H1 (cell line): Measurements from ENCODE around the gene OXSR1. TPM values are rescaled to one million over a fixed set of nuclear protein-coding genes. Genes with fewer than 3 reads are reported as not detected.

Experiments
- CTCF ChIA-PET: fragments of 300-600 bp; sonication (Branson Sonifier 250); formaldehyde crosslinking; loops from one replicate; lab custom pipeline; 2021; ENCODE audit not compliant: partially characterized antibody; lab: Charles Lee
- POLR2A ChIA-PET: fragments of 300-600 bp; sonication (Branson Sonifier 250); formaldehyde crosslinking; loops from one replicate; lab custom pipeline; 2021; ENCODE audit warnings: inconsistent platforms; ENCODE audit not compliant: partially characterized antibody; lab: Charles Lee
- DNase-seq, 2 experiments: peaks; one replicate each; pipeline versions ENCODE4 v3.0.0 to v3.0.0-alpha.2; 2010 to 2022; ENCODE audit warnings: low spot score in 2 of 2, low read depth in 1 of 2, mixed read lengths in 1 of 2
- FAIRE-seq: peaks from 2 replicates; lab custom pipeline; 2011; peaks lifted over from hg19 to GRCh38; lab: Jason Lieb, UNC
- H2AFZ ChIP-seq: 2 replicates; pipeline ENCODE4 v1.8.1; 2012; ENCODE audit warnings: low read length, inconsistent platforms
- H2AK5ac ChIP-seq: 2 replicates; pipeline ENCODE4 v1.6.1; 2013; ENCODE audit warnings: low read depth, low read length
- H2BK120ac ChIP-seq: replicated peaks from 2 replicates; pipeline ENCODE3; 2013; ENCODE audit warnings: low read depth, low read length, inconsistent platforms
- H2BK12ac ChIP-seq: 2 replicates; pipeline ENCODE4 v1.6.1; 2013; ENCODE audit warnings: low read depth, low read length
- H2BK15ac ChIP-seq: 2 replicates; pipeline ENCODE4 v1.6.1; 2013; ENCODE audit warnings: low read length
- H2BK20ac ChIP-seq: 2 replicates; pipeline ENCODE4 v1.6.1; 2013; ENCODE audit warnings: low read length
- H2BK5ac ChIP-seq: 2 replicates; pipeline ENCODE4 v1.6.1; 2013; ENCODE audit warnings: low read depth, low read length
- H3K14ac ChIP-seq: 2 replicates; pipeline ENCODE4 v1.6.1; 2013; ENCODE audit warnings: inconsistent platforms; ENCODE audit not compliant: insufficient read length
- H3K18ac ChIP-seq: 2 replicates; pipeline ENCODE4 v1.6.1; 2013; ENCODE audit warnings: low read length; ENCODE audit errors: extremely low read depth
- H3K23ac ChIP-seq: 2 replicates; pipeline ENCODE4 v1.6.1; 2013; ENCODE audit warnings: inconsistent platforms; ENCODE audit not compliant: insufficient read length
- H3K23me2 ChIP-seq: 2 replicates; pipeline ENCODE4 v1.6.1; 2013; ENCODE audit warnings: low read depth, low read length
- H3K27ac ChIP-seq: 2 replicates; pipeline ENCODE4 v1.6.1; 2011; ENCODE audit warnings: low read depth, low read length, inconsistent platforms
- H3K27me3 ChIP-seq, 4 experiments: replicated peaks in 1 of 4; 1 replicate in 1 of 4; 2 replicates in 3 of 4; pipeline versions ENCODE4 v1.6.1 to v1.8.1; 2011 to 2013; ENCODE audit warnings: low read length in 3 of 4, mild to moderate bottlenecking in 3 of 4, inconsistent platforms in 2 of 4, mixed read lengths in 2 of 4, moderate library complexity in 1 of 4; ENCODE audit not compliant: control insufficient read depth in 3 of 4, insufficient read depth in 3 of 4; ENCODE audit errors: extremely low read depth in 1 of 4
- H3K36me3 ChIP-seq, 4 experiments: 2 replicates each; pipeline versions ENCODE4 v1.6.1 to v1.8.1; 2011 to 2013; ENCODE audit warnings: mild to moderate bottlenecking in 4 of 4, low read length in 3 of 4, moderate library complexity in 2 of 4, control low read depth in 1 of 4, inconsistent platforms in 1 of 4; ENCODE audit not compliant: insufficient read depth in 4 of 4, control insufficient read depth in 2 of 4
- H3K4ac ChIP-seq: replicated peaks from 2 replicates; pipeline ENCODE3; 2013; ENCODE audit warnings: low read length, low read depth, mixed read lengths, inconsistent platforms; ENCODE audit not compliant: insufficient read length
- H3K4me1 ChIP-seq, 4 experiments: replicated peaks in 1 of 4; 1 replicate in 1 of 4; 2 replicates in 3 of 4; pipeline versions ENCODE4 v1.6.1 to v1.8.1; 2011 to 2013; ENCODE audit warnings: low read length in 3 of 4, inconsistent platforms in 2 of 4, mixed read lengths in 1 of 4; ENCODE audit not compliant: insufficient read depth in 4 of 4, control insufficient read depth in 3 of 4
- H3K4me2 ChIP-seq, 2 experiments: 2 replicates each; pipeline versions ENCODE4 v1.6.1 to v1.8.1; 2011 to 2013; ENCODE audit warnings: low read depth in 2 of 2, low read length in 2 of 2, control low read depth in 1 of 2, inconsistent platforms in 1 of 2, mild to moderate bottlenecking in 1 of 2; ENCODE audit not compliant: insufficient read depth in 1 of 2
- H3K4me3 ChIP-seq, 4 experiments: fragments of 200-600, 300-600 bp in 1 of 4; sonication (generic), shearing (Covaris generic), sonication (Bioruptor Twin) in 1 of 4; 2 replicates each; pipeline versions ENCODE4 v1.5.1 to v1.8.1; 2011 to 2016; ENCODE audit warnings: low read length in 4 of 4, low read depth in 3 of 4, control low read depth in 2 of 4, inconsistent platforms in 2 of 4, mild to moderate bottlenecking in 2 of 4, mixed read lengths in 1 of 4, moderate library complexity in 1 of 4; ENCODE audit not compliant: insufficient read depth in 2 of 4; ENCODE audit errors: extremely low read depth in 1 of 4
- H3K56ac ChIP-seq: replicated peaks from 2 replicates; pipeline ENCODE3; 2013; ENCODE audit warnings: low read depth, mild to moderate bottlenecking, mixed read lengths, low read length, inconsistent platforms; ENCODE audit not compliant: insufficient read length
- H3K79me1 ChIP-seq: 2 replicates; pipeline ENCODE4 v1.6.1; 2013; ENCODE audit warnings: low read depth, low read length, control low read depth
- H3K79me2 ChIP-seq, 2 experiments: 2 replicates each; pipeline versions ENCODE4 v1.6.1 to v1.8.1; 2012 to 2013; ENCODE audit warnings: low read length in 2 of 2, mild to moderate bottlenecking in 2 of 2, inconsistent platforms in 1 of 2; ENCODE audit not compliant: insufficient read depth in 2 of 2, control insufficient read depth in 1 of 2
- H3K9ac ChIP-seq, 4 experiments: replicated peaks in 1 of 4; 1 replicate in 1 of 4; 2 replicates in 3 of 4; pipeline versions ENCODE4 v1.6.1 to v1.8.1; 2011 to 2013; ENCODE audit warnings: low read depth in 3 of 4, low read length in 3 of 4, control low read depth in 2 of 4, mild to moderate bottlenecking in 2 of 4, moderate library complexity in 2 of 4, inconsistent platforms in 1 of 4; ENCODE audit errors: extremely low read depth in 1 of 4
- H3K9me3 ChIP-seq, 2 experiments: 2 replicates each; pipeline versions ENCODE4 v1.6.1 to v1.8.1; 2012 to 2013; ENCODE audit warnings: mild to moderate bottlenecking in 2 of 2, moderate library complexity in 2 of 2, control low read depth in 1 of 2, inconsistent platforms in 1 of 2, low read depth in 1 of 2, low read length in 1 of 2, mixed read lengths in 1 of 2; ENCODE audit not compliant: insufficient read depth in 2 of 2
- H4K20me1 ChIP-seq, 2 experiments: replicated peaks in 1 of 2; 2 replicates each; pipeline versions ENCODE3 to v1.8.1; 2011 to 2013; ENCODE audit warnings: inconsistent platforms in 2 of 2, low read length in 2 of 2, mild to moderate bottlenecking in 1 of 2; ENCODE audit not compliant: insufficient read depth in 2 of 2, control insufficient read depth in 1 of 2
- H4K5ac ChIP-seq: 2 replicates; pipeline ENCODE4 v1.6.1; 2013; ENCODE audit warnings: low read length, low read depth, mixed read lengths, inconsistent platforms; ENCODE audit not compliant: insufficient read length
- H4K8ac ChIP-seq: 2 replicates; pipeline ENCODE4 v1.8.0; 2013; ENCODE audit warnings: mild to moderate bottlenecking, moderate library complexity, low read length, inconsistent platforms; ENCODE audit not compliant: insufficient read depth; ENCODE audit errors: extremely low read depth
- H4K91ac ChIP-seq: replicated peaks from 2 replicates; pipeline ENCODE3; 2013; ENCODE audit warnings: low read length, mixed read lengths, inconsistent platforms; ENCODE audit not compliant: insufficient read length
- POLR2A ChIP-seq, 2 experiments: IDR thresholded peaks; 1 replicate in 1 of 2; 2 replicates in 1 of 2; pipeline ENCODE4 v1.6.1; 2011; ENCODE audit warnings: low read depth in 2 of 2, low read length in 2 of 2, mild to moderate bottlenecking in 2 of 2; ENCODE audit errors: control extremely low read depth in 1 of 2
- WGBS, 2 experiments: shearing (Covaris generic) in 1 of 2; methylation state at CpG; one replicate each; pipeline versions ENCODE4 v1.1.6 to v1.1.7; 2013 to 2015; ENCODE audit warnings: low lambda C conversion rate in 2 of 2, mixed read lengths in 2 of 2, inconsistent platforms in 1 of 2, low coverage in 1 of 2, missing lambda C conversion rate in 1 of 2; ENCODE audit not compliant: insufficient replicate concordance in 2 of 2, insufficient coverage in 1 of 2, insufficient read length in 1 of 2; ENCODE audit errors: extremely low coverage in 1 of 2, missing lambda C conversion rate in 1 of 2; 5-methylcytosine and 5-hydroxymethylcytosine counted together
- polyA plus RNA-seq, 7 experiments: library from polyadenylated mRNA; depleted of rRNA in 3 of 7; stranded (reverse) in 5 of 7; unstranded in 2 of 7; fragments of >200 nt in 5 of 7; fragments of 200-250 nt in 2 of 7; gene quantifications; 1 replicate in 5 of 7; 2 replicates in 1 of 7; 4 replicates in 1 of 7; pipeline versions ENCODE4 v1.2.1 to v1.2.3, GENCODE V29; 2011 to 2013; ENCODE audit warnings: missing spikeins in 2 of 7, mixed read lengths in 2 of 7
- total RNA-seq: library from RNA; stranded (reverse); fragmentation: NEBNext Ultra II Directional; extraction: Animal tissue kit (Norgen Biotek cat#: 25700); gene quantifications from 2 replicates; pipeline ENCODE4 v1.2.1, GENCODE V29; 2021
- TF ChIP-seq, protein P1 (sequence below): IDR thresholded peaks from 2 replicates; pipeline ENCODE4 v1.6.1; 2012; ENCODE audit warnings: inconsistent platforms

OXSR1 gene
- total and polyA plus RNA-seq, 2 of the 8 experiments (the other 6 are each of a cell fraction or from before 2014, with no cell fraction given) = 25.1 to 47.0 TPM

DNA sequence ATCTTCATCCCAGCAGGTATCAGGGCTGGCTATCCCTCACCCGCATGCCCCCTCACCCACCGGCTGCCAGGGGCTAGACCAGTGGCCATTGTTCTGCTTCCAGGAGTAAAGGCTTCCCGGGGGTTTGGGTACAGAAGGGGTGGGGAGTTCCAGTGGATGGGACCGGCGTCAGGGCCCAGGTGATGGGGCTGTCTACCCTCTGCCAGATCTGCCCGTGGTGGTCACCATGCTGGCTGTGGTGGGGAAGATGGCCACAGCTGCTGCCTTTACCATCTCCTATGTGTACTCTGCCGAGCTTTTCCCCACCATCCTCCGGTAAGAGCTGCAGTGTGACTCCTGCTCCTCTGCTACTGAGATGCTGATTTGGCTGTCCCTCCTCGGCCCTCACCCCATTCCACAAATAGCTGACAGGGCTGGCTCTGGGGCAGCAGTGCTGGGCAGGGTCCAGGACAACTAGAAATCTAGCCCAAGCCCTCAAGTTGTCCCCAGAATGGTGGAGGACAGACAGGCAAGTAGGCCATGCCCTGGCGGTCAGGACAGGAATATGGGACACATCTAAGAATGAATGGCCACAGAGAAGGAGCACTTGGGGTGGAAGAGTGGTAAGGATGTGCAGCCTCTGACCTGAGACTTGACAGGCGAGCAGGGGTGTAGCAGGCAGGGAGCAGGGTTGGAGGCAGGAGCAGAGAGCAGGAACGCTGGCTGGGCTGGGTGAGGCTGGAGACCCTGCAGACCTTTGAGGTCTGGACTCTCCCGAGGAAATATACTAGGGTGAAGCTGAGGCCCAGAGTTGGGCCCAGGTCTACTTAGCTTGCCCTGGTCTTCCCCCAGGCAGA lies 111.0 kb downstream of the OXSR1 start:
- Histone ChIP-seq H2BK12ac (no peak overlapping the region), H2BK5ac (no peak overlapping the region), H3K23me2 (no peaks in the 10 kb centered on the region), H4K20me1 (no peaks in the 10 kb centered on the region), H3K9me3 (no peaks in the 10 kb centered on the region), H3K23ac (no peak overlapping the region), H2BK120ac (no peak overlapping the region), H3K36me3 (no peaks in the 10 kb centered on the region), H3K18ac (no peak overlapping the region), H4K5ac (no peak overlapping the region), H3K27ac (no peak overlapping the region), H3K4me1 (no peaks in the 10 kb centered on the region), H2AFZ (no peak overlapping the region), H2BK15ac (no peak overlapping the region), H3K4ac (no peak overlapping the region), H2BK20ac (no peak overlapping the region), H3K56ac (no peak overlapping the region), H3K9ac (no peak overlapping the region), H3K4me3 (no peak overlapping the region), H2AK5ac (no peak overlapping the region), H3K4me2 (no peak overlapping the region), H3K79me1 (no peaks in the 10 kb centered on the region), H4K8ac (no peak overlapping the region), H4K91ac (no peak overlapping the region), H3K27me3 (no peaks in the 10 kb centered on the region), H3K14ac (no peak overlapping the region), H3K79me2 (no peaks in the 10 kb centered on the region)
- no peak for FAIRE-seq
- POLR2A ChIA-PET = no interaction called here
- WGBS, 2 experiments = 92% methylated on average over 12 of the region's 13 CpGs; no CpG with 5 or more reads in 1 of the 2 experiments
- CTCF ChIA-PET = interaction anchor here (0.8 to 1.5 kb wide), 2 partner anchors 64 to 69 kb away, joined by 3 read pairs; no protein-coding TSS in a partner anchor
- DNase-seq = no peak
- TF ChIP-seq POLR2A (IDR thresholded peaks at IDR 0.05; ENCODE audit: control extremely low read depth in 1 of 2, low read depth in 2 of 2, low read length in 2 of 2) = no peak
- TF ChIP-seq, protein P1, sequence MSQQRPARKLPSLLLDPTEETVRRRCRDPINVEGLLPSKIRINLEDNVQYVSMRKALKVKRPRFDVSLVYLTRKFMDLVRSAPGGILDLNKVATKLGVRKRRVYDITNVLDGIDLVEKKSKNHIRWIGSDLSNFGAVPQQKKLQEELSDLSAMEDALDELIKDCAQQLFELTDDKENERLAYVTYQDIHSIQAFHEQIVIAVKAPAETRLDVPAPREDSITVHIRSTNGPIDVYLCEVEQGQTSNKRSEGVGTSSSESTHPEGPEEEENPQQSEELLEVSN = no peak
